Measurements from ENCODE around the gene TUT4. TPM values are rescaled to one million over a fixed set of nuclear protein-coding genes. Genes with fewer than 3 reads are reported as not detected.

TUT4 gene
- total and polyA plus RNA-seq, 2 donors (not counting 3 experiments of a cell fraction or from before 2014, with no cell fraction given), result 24.7 to 41.2 TPM

GRCh38 chr1:52530563-52531144, 22.2 kb downstream of the TUT4 start:
- H3K4me3 ChIP-seq (replicated peaks in 1 of 3; ENCODE audit: insufficient read depth in 1 of 3, low read depth in 1 of 3, low read length in 3 of 3), result no peak overlapping the region
- no peak overlapping the region for H3K9ac ChIP-seq (replicated peaks; ENCODE audit: extremely low read depth, insufficient read depth, low read length)
- TF ChIP-seq MYC (IDR thresholded peaks at IDR 0.05; ENCODE audit: low read depth, low read length) (no peak), GATA2 (IDR thresholded peaks at IDR 0.05; ENCODE audit: insufficient read depth, insufficient read length, low read depth, low read length) (no peak), FOS (IDR thresholded peaks at IDR 0.05; ENCODE audit: borderline replicate concordance, insufficient read depth, low read length) (no peak), POLR2AphosphoS5 (IDR thresholded peaks at IDR 0.05; ENCODE audit: insufficient read depth, low read depth, low read length) (no peak), JUN (IDR thresholded peaks at IDR 0.05; ENCODE audit: borderline replicate concordance, insufficient read depth, insufficient read length, low read depth) (no peak), EZH2 (IDR thresholded peaks at IDR 0.05; ENCODE audit: borderline replicate concordance, low read depth, low read length, severe bottlenecking) (no peak), POLR2A (IDR thresholded peaks at IDR 0.05; ENCODE audit: low read depth, low read length) (no peak)
- TF ChIP-seq, protein P1, sequence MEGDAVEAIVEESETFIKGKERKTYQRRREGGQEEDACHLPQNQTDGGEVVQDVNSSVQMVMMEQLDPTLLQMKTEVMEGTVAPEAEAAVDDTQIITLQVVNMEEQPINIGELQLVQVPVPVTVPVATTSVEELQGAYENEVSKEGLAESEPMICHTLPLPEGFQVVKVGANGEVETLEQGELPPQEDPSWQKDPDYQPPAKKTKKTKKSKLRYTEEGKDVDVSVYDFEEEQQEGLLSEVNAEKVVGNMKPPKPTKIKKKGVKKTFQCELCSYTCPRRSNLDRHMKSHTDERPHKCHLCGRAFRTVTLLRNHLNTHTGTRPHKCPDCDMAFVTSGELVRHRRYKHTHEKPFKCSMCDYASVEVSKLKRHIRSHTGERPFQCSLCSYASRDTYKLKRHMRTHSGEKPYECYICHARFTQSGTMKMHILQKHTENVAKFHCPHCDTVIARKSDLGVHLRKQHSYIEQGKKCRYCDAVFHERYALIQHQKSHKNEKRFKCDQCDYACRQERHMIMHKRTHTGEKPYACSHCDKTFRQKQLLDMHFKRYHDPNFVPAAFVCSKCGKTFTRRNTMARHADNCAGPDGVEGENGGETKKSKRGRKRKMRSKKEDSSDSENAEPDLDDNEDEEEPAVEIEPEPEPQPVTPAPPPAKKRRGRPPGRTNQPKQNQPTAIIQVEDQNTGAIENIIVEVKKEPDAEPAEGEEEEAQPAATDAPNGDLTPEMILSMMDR (IDR thresholded peaks at IDR 0.05; ENCODE audit: extremely low read depth in 1 of 2, insufficient read depth in 1 of 2, low read depth in 1 of 2, low read length in 2 of 2), result no peak
- TF ChIP-seq, protein P2, sequence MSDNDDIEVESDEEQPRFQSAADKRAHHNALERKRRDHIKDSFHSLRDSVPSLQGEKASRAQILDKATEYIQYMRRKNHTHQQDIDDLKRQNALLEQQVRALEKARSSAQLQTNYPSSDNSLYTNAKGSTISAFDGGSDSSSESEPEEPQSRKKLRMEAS (IDR thresholded peaks at IDR 0.05; ENCODE audit: insufficient read depth, insufficient read length), result no peak
- no peak overlapping the region for H3K27ac ChIP-seq (ENCODE audit: insufficient read depth, low read depth, low read length)
- DNase-seq (ENCODE audit: low read depth, low spot score) (no peak), FAIRE-seq (no peak)
- H3K9me3 ChIP-seq (replicated peaks; ENCODE audit: control insufficient read depth, insufficient read depth, low read length), result no peaks in the 10 kb centered on the region
- peaks cover 37% of the 10 kb centered on the region for H3K79me2 ChIP-seq (ENCODE audit: control insufficient read depth, insufficient read depth, low read length)
- no TSS peak for BruUV-seq (replicated peaks)
- no peaks in the 10 kb centered on the region for H4K20me1 ChIP-seq (replicated peaks; ENCODE audit: control insufficient read depth, extremely low read depth, insufficient read depth, low read length)
- ChIA-PET CTCF (no interaction called here), POLR2A (no interaction called here)
- no peak overlapping the region for H3K4me2 ChIP-seq (ENCODE audit: insufficient read depth, low read length)
- no peak overlapping the region for H2AFZ ChIP-seq (ENCODE audit: low read depth, low read length)
- H3K9me1 ChIP-seq (replicated peaks; ENCODE audit: control insufficient read depth, extremely low read depth, insufficient read depth, low read length), result no peaks in the 10 kb centered on the region
- H3K4me1 ChIP-seq (ENCODE audit: control insufficient read depth, extremely low read depth, insufficient read depth, low read length), result no peaks in the 10 kb centered on the region
- intact Hi-C loops (cut with micrococcal nuclease) (no loop called here), dilution Hi-C loops (cut with MboI; ENCODE audit: extremely low pct_ligation_motif_present, low sequenced_read_pairs) (no loop called here)
- H3K27me3 ChIP-seq (ENCODE audit: control insufficient read depth in 2 of 2, insufficient read depth in 2 of 2, low read length in 2 of 2), result no peaks in the 10 kb centered on the region
- H3K36me3 ChIP-seq (ENCODE audit: control insufficient read depth in 2 of 2, extremely low read depth in 1 of 2, insufficient read depth in 2 of 2, low read length in 2 of 2), result no peaks in the 10 kb centered on the region

Data from endothelial cell of umbilical vein (primary cell).